NOMO-1 (cell line): ENCODE measurements around the gene PPP6R2.

Source experiments
- DNase-seq, 2 experiments: peaks; one replicate each; lab custom pipeline; 2025; ENCODE audit not compliant: unreplicated experiment in 2 of 2; lab: John Stamatoyannopoulos, UW

Gene PPP6R2

GRCh38 chr22:50342651-50343540 is at the start of gene PPP6R2:
Gene PPP6R2 (plus strand): TSS chr22:50343327. CDS start chr22:50393909, 50,582 bp downstream.
- peak; percentile 40 to 67 for DNase-seq

GRCh38 chr22:50293441-50294318 is 49.4 kb upstream of the PPP6R2 start:
- no peak for DNase-seq

- DNase-seq = no peak
Observed at GRCh38 chr22:50294319-50294656, 48.8 kb upstream of the PPP6R2 start.

- no peak for DNase-seq
Observed at GRCh38 chr22:50296658-50297490, 46.3 kb upstream of the PPP6R2 start.

GRCh38 chr22:50297510-50298265 is 45.4 kb upstream of the PPP6R2 start:
- DNase-seq = no peak

- DNase-seq = no peak
Observed at GRCh38 chr22:50298266-50298637, 44.9 kb upstream of the PPP6R2 start.

GRCh38 chr22:50298937-50299784 is 44.0 kb upstream of the PPP6R2 start:
- no peak for DNase-seq

GRCh38 chr22:50299785-50300619 is 43.1 kb upstream of the PPP6R2 start:
- DNase-seq = no peak

GRCh38 chr22:50300620-50301257 is 42.4 kb upstream of the PPP6R2 start:
- DNase-seq = no peak

- no peak for DNase-seq
Observed at GRCh38 chr22:50301581-50301991, 41.5 kb upstream of the PPP6R2 start.

GRCh38 chr22:50302041-50302541 is 41.0 kb upstream of the PPP6R2 start:
- no peak for DNase-seq

GRCh38 chr22:50302564-50302963 is 40.6 kb upstream of the PPP6R2 start:
- no peak for DNase-seq

- DNase-seq = no peak
Observed at GRCh38 chr22:50303515-50303847, 39.6 kb upstream of the PPP6R2 start.

- DNase-seq = peak; percentile 65 to 70
Observed at GRCh38 chr22:50303848-50304527, 39.1 kb upstream of the PPP6R2 start.

- peak; percentile 81 to 91 for DNase-seq
Observed at GRCh38 chr22:50304528-50305392, 38.4 kb upstream of the PPP6R2 start.

GRCh38 chr22:50305393-50305922 is 37.7 kb upstream of the PPP6R2 start:
- DNase-seq = peak in 1 of 2 experiments; percentile 59
